HepG2 (cell line): Measurements from ENCODE around the gene PLCG1. TPM values are rescaled to one million over a fixed set of nuclear protein-coding genes. Genes with fewer than 3 reads are reported as not detected.

ENCODE experiments used
- ATAC-seq: fragments of 200-7000 bp; cut with Tn5 transposase; 3 replicates; pipeline ENCODE4 v1.9.1; 2020; ENCODE audit warnings: mild to moderate bottlenecking, moderate library complexity
- BruUV-seq: library from RNA; stranded (reverse); fragments of 400-500 nt; replicated peaks from 2 replicates; lab custom pipeline; 2021; lab: Mats Ljungman, UMichigan
- CTCF ChIA-PET: fragments of 300-600 bp; formaldehyde crosslinking; extraction: SDS; loops from one replicate; lab custom pipeline; 2021; ENCODE audit warnings: low total read pairs, inconsistent platforms, low intra/inter-chr PET ratio; lab: Yijun Ruan, JAX
- POLR2A ChIA-PET: fragments of 350-600 bp; sonication (Branson Sonifier 250); formaldehyde crosslinking; loops from one replicate; lab custom pipeline; 2020; ENCODE audit warnings: antibody characterized with exemption, inconsistent platforms; lab: Yijun Ruan, JAX
- DNase-seq: peaks from one replicate; pipeline ENCODE4 v3.0.0-alpha.2; 2015; ENCODE audit warnings: low spot score
- FAIRE-seq: peaks from 3 replicates; lab custom pipeline; 2011; peaks lifted over from hg19 to GRCh38; lab: Jason Lieb, UNC
- H2AFZ ChIP-seq: one replicate; pipeline ENCODE4 v1.6.1; 2011; ENCODE audit warnings: low read length, inconsistent platforms
- H3K27ac ChIP-seq: fragments of 300-600 bp; 3 replicates; pipeline ENCODE4 v1.8.0; 2011; ENCODE audit warnings: mixed run types, mild to moderate bottlenecking, mixed read lengths, low read length, inconsistent platforms; ENCODE audit not compliant: insufficient read depth; ENCODE audit errors: extremely low read length
- H3K27me3 ChIP-seq, 2 experiments: fragments of 200-600 bp in 1 of 2; 2 replicates in 1 of 2; 3 replicates in 1 of 2; pipeline versions ENCODE4 v1.6.0 to v1.8.0; 2011; ENCODE audit warnings: low read length in 2 of 2, mild to moderate bottlenecking in 2 of 2, moderate library complexity in 2 of 2, inconsistent platforms in 1 of 2; ENCODE audit not compliant: insufficient read depth in 2 of 2, control insufficient read depth in 1 of 2
- H3K36me3 ChIP-seq, 2 experiments: fragments of 200-600 bp in 1 of 2; replicated peaks in 1 of 2; 2 replicates in 1 of 2; 3 replicates in 1 of 2; pipeline versions ENCODE4 v1.5.1 to v1.8.0; 2011; ENCODE audit warnings: low read length in 2 of 2, inconsistent platforms in 1 of 2; ENCODE audit not compliant: insufficient read depth in 2 of 2, control insufficient read depth in 1 of 2
- H3K4me1 ChIP-seq: 2 replicates; pipeline ENCODE4 v1.5.1; 2012; ENCODE audit warnings: low read length, inconsistent platforms; ENCODE audit not compliant: insufficient read depth
- H3K4me2 ChIP-seq: 2 replicates; pipeline ENCODE4 v1.6.0; 2011; ENCODE audit warnings: low read depth, low read length, inconsistent platforms
- H3K4me3 ChIP-seq, 3 experiments: fragments of 200-600 bp in 1 of 3; sonication (generic), shearing (Covaris generic) in 1 of 3; replicated peaks in 1 of 3; 2 replicates each; pipeline ENCODE4 v1.5.1; 2011 to 2016; ENCODE audit warnings: low read length in 3 of 3, inconsistent platforms in 2 of 3, low read depth in 2 of 3, mild to moderate bottlenecking in 2 of 3, control low read depth in 1 of 3, mixed read lengths in 1 of 3; ENCODE audit not compliant: insufficient read depth in 1 of 3
- H3K79me2 ChIP-seq: one replicate; pipeline ENCODE4 v1.6.1; 2011; ENCODE audit warnings: low read length, inconsistent platforms; ENCODE audit not compliant: insufficient read depth
- H3K9ac ChIP-seq: 2 replicates; pipeline ENCODE4 v1.6.0; 2011; ENCODE audit warnings: mild to moderate bottlenecking, low read depth, low read length, inconsistent platforms; ENCODE audit not compliant: insufficient read depth
- H3K9me3 ChIP-seq: 2 replicates; pipeline ENCODE4 v1.5.1; 2012; ENCODE audit warnings: mild to moderate bottlenecking, low read length
- H4K20me1 ChIP-seq: 2 replicates; pipeline ENCODE4 v1.6.0; 2011; ENCODE audit warnings: inconsistent platforms, mild to moderate bottlenecking, low read length, moderate library complexity; ENCODE audit not compliant: insufficient read depth
- TOE1 ChIP-seq: sonication (generic); formaldehyde crosslinking; IDR thresholded peaks from 2 replicates; pipeline ENCODE4 v1.4.0; 2020; ENCODE audit warnings: mild to moderate bottlenecking, missing genetic modification reagents
- ZNF264 ChIP-seq: sonication (generic); formaldehyde crosslinking; IDR thresholded peaks from 2 replicates; pipeline ENCODE4 v1.4.0; 2020; ENCODE audit warnings: missing genetic modification reagents
- ZNF501 ChIP-seq: sonication (generic); formaldehyde crosslinking; IDR thresholded peaks from 2 replicates; pipeline ENCODE4 v1.5.1; 2020; ENCODE audit warnings: mild to moderate bottlenecking, moderate library complexity, missing genetic modification reagents
- WGBS: methylation state at CpG from one replicate; pipeline ENCODE4 v1.1.6; 2017; ENCODE audit warnings: low lambda C conversion rate; 5-methylcytosine and 5-hydroxymethylcytosine counted together
- in situ Hi-C: cut with HindIII; loops from 2 replicates; pipeline ENCODE4 v1.10.0; 2017; ENCODE audit warnings: low pct_unique_long_range_greater_than_20kb; ENCODE audit not compliant: extremely low pct_ligation_motif_present
- intact Hi-C: fragments of 100-400 bp; cut with micrococcal nuclease; formaldehyde crosslinking; loops from one replicate; pipeline ENCODE4 v1.10.0; 2022; ENCODE audit not compliant: unreplicated experiment
- polyA plus RNA-seq, 8 experiments: library from polyadenylated mRNA; depleted of rRNA in 3 of 8; stranded (reverse) in 7 of 8; unstranded in 1 of 8; fragments of >200 nt; fragmentation: Illumina TruSeq in 4 of 8; extraction: Trizol in 4 of 8; gene quantifications; 2 replicates each; pipeline versions ENCODE4 v1.2.1 to v1.2.3, GENCODE V29; 2011 to 2016; ENCODE audit warnings: low read depth in 4 of 8, missing spikeins in 1 of 8, mixed read lengths in 1 of 8; ENCODE audit not compliant: insufficient read depth in 1 of 8
- total RNA-seq, 5 experiments: library from RNA; depleted of rRNA; stranded (reverse); fragments of >200 nt; fragmentation: Illumina TruSeq; extraction: Trizol; gene quantifications; 2 replicates each; pipeline ENCODE4 v1.2.3, GENCODE V29; 2016; ENCODE audit warnings: low read depth in 1 of 5
- TF ChIP-seq, protein P1 (sequence below): sonication (generic); formaldehyde crosslinking; IDR thresholded peaks from 2 replicates; pipeline ENCODE4 v1.5.0; 2020; ENCODE audit warnings: missing genetic modification reagents
- TF ChIP-seq, protein P2 (sequence below): IDR thresholded peaks from 2 replicates; pipeline ENCODE4 v1.6.1; 2018; ENCODE audit warnings: missing genetic modification reagents
- TF ChIP-seq, protein P3 (sequence below): sonication (generic); formaldehyde crosslinking; IDR thresholded peaks from 2 replicates; pipeline ENCODE4 v1.4.0; 2020; ENCODE audit warnings: mild to moderate bottlenecking, missing genetic modification reagents, borderline replicate concordance

Gene PLCG1
- total and polyA plus RNA-seq, 2 of the 13 experiments (the other 11 are each of a cell fraction or from before 2014, with no cell fraction given) = 85.3 to 158 TPM

GRCh38 chr20:41204304-41205265, 67.2 kb downstream of the PLCG1 start:
- ATAC-seq (no peak), DNase-seq (no peak), FAIRE-seq (no peak)
- Histone ChIP-seq H3K36me3 (peaks cover 0 to 1% of the 10 kb centered on the region in 2 experiments; a peak in 1 of 5 replicates), H3K9me3 (no peaks in the 10 kb centered on the region), H2AFZ (no peak overlapping the region), H3K4me1 (no peaks in the 10 kb centered on the region), H3K4me3 (no peak overlapping the region), H3K27me3 (no peaks in the 10 kb centered on the region), H4K20me1 (no peaks in the 10 kb centered on the region), H3K27ac (no peak overlapping the region), H3K4me2 (no peak overlapping the region), H3K79me2 (no peaks in the 10 kb centered on the region), H3K9ac (no peak overlapping the region)
- no TSS peak for BruUV-seq
- intact Hi-C loops (no loop called here), in situ Hi-C loops (no loop called here)
- ChIA-PET CTCF (no interaction called here), POLR2A (no interaction called here)
- 92% methylated on average over 8 of the region's 8 CpGs for WGBS
- TF ChIP-seq, protein P1, sequence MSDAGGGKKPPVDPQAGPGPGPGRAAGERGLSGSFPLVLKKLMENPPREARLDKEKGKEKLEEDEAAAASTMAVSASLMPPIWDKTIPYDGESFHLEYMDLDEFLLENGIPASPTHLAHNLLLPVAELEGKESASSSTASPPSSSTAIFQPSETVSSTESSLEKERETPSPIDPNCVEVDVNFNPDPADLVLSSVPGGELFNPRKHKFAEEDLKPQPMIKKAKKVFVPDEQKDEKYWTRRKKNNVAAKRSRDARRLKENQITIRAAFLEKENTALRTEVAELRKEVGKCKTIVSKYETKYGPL (CRISPR knock-in tag) = no peak
- TF ChIP-seq ZNF501 (CRISPR knock-in tag) = no peak
- TF ChIP-seq ZNF264 (CRISPR knock-in tag) = no peak

DNA sequence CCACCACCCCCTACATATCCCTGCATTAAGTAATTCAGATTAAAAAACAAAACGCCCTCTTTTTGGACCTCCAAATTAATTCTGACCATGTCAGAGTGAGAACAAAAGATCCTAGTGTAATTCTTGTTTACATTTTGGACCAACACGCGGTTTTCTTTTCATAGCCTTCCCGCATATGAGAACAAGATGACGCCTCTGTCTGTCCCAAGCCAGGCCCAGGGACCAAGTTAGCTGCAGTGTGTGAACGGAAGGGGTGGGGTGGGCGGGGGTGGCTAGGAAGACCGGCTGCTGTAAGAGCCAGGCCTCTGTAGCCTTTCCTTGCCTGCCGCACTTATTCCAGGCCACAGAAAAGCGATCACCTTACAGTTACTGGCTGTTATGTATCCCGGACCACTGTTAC, 68.0 kb downstream of the PLCG1 start:
- 94% methylated on average over 11 of the region's 11 CpGs for WGBS
- H3K27me3 ChIP-seq = no peaks in the 10 kb centered on the region
- no peak overlapping the region for H3K4me3 ChIP-seq
- no peaks in the 10 kb centered on the region for H3K4me1 ChIP-seq
- no peak for ATAC-seq
- FAIRE-seq = no peak
- H3K36me3 ChIP-seq = peaks cover 0 to 1% of the 10 kb centered on the region in 2 experiments; a peak in 1 of 5 replicates
- no peak overlapping the region for H3K27ac ChIP-seq
- intact Hi-C loops (no loop called here), in situ Hi-C loops (no loop called here)
- TF ChIP-seq, protein P2, sequence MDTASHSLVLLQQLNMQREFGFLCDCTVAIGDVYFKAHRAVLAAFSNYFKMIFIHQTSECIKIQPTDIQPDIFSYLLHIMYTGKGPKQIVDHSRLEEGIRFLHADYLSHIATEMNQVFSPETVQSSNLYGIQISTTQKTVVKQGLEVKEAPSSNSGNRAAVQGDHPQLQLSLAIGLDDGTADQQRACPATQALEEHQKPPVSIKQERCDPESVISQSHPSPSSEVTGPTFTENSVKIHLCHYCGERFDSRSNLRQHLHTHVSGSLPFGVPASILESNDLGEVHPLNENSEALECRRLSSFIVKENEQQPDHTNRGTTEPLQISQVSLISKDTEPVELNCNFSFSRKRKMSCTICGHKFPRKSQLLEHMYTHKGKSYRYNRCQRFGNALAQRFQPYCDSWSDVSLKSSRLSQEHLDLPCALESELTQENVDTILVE = no peak
- TF ChIP-seq, protein P3, sequence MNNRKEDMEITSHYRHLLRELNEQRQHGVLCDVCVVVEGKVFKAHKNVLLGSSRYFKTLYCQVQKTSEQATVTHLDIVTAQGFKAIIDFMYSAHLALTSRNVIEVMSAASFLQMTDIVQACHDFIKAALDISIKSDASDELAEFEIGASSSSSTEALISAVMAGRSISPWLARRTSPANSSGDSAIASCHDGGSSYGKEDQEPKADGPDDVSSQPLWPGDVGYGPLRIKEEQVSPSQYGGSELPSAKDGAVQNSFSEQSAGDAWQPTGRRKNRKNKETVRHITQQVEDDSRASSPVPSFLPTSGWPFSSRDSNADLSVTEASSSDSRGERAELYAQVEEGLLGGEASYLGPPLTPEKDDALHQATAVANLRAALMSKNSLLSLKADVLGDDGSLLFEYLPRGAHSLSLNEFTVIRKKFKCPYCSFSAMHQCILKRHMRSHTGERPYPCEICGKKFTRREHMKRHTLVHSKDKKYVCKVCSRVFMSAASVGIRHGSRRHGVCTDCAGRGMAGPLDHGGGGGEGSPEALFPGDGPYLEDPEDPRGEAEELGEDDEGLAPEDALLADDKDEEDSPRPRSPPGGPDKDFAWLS (CRISPR knock-in tag) = no peak
- TF ChIP-seq TOE1 = no peak
- no peaks in the 10 kb centered on the region for H3K9me3 ChIP-seq
- BruUV-seq = no TSS peak
- H2AFZ ChIP-seq = no peak overlapping the region
- H3K9ac ChIP-seq = no peak overlapping the region
- H4K20me1 ChIP-seq = no peaks in the 10 kb centered on the region
- H3K79me2 ChIP-seq = no peaks in the 10 kb centered on the region
- POLR2A ChIA-PET = no interaction called here
- CTCF ChIA-PET = no interaction called here
- no peak for DNase-seq
- H3K4me2 ChIP-seq = no peak overlapping the region
